B cell (primary cell): Measurements from ENCODE around the gene ERC2. TPM values are rescaled to one million over a fixed set of nuclear protein-coding genes. Genes with fewer than 3 reads are reported as not detected.
"Not testable (repeated sequence)": the region's sequence is repeated elsewhere in the genome, so short reads cannot be mapped to it uniquely, and the experiment has no call there.

Source experiments
- ATAC-seq: fragments of 200-7000 bp; cut with Tn5 transposase; one replicate; pipeline ENCODE4 v1.10.0; 2021; ENCODE audit warnings: low read depth, mild to moderate bottlenecking, moderate number of reproducible peaks, moderate library complexity
- CTCF ChIA-PET: fragments of 350-600 bp; sonication (Branson Sonifier 250); formaldehyde crosslinking; loops from one replicate; lab custom pipeline; 2021; ENCODE audit warnings: antibody characterized with exemption, inconsistent platforms; lab: Charles Lee
- POLR2A ChIA-PET: fragments of 350-600 bp; sonication (Branson Sonifier 250); formaldehyde crosslinking; loops from one replicate; lab custom pipeline; 2021; ENCODE audit warnings: antibody characterized with exemption; lab: Charles Lee
- DNase-seq: peaks from one replicate; pipeline ENCODE4 v3.0.0; 2013
- H2AFZ ChIP-seq: 2 replicates; pipeline ENCODE4 v1.6.1; 2012; ENCODE audit warnings: mild to moderate bottlenecking, low read depth, low read length; ENCODE audit not compliant: insufficient read depth, poor library complexity, severe bottlenecking
- H3K27ac ChIP-seq, 2 donors: 1 replicate in 1 of 2; 2 replicates in 1 of 2; pipeline ENCODE4 v1.5.1; 2012 to 2013; ENCODE audit warnings: low read length in 2 of 2, mild to moderate bottlenecking in 2 of 2, moderate library complexity in 1 of 2
- H3K27me3 ChIP-seq, 4 experiments: fragments of 200-600 bp in 1 of 4; sonication (generic) in 1 of 4; replicated peaks in 1 of 4; 1 replicate in 2 of 4; 2 replicates in 2 of 4; pipeline versions ENCODE4 v1.6.1 to v1.7.0; 2013 to 2016; ENCODE audit warnings: low read length in 3 of 4, mild to moderate bottlenecking in 2 of 4, mixed read lengths in 1 of 4, moderate library complexity in 1 of 4; ENCODE audit not compliant: insufficient read depth in 4 of 4, control insufficient read depth in 3 of 4; ENCODE audit errors: control extremely low read depth in 1 of 4
- H3K36me3 ChIP-seq, 2 experiments: replicated peaks in 1 of 2; 1 replicate in 1 of 2; 2 replicates in 1 of 2; pipeline versions ENCODE4 v1.6.1 to v1.7.1; 2013; ENCODE audit warnings: low read length in 1 of 2; ENCODE audit not compliant: insufficient read depth in 2 of 2, control insufficient read depth in 1 of 2; ENCODE audit errors: control extremely low read depth in 1 of 2, extremely low read depth in 1 of 2
- H3K4me1 ChIP-seq, 2 donors: fragments of 200-600 bp in 1 of 2; sonication (generic) in 1 of 2; 1 replicate in 1 of 2; 2 replicates in 1 of 2; pipeline versions ENCODE4 v1.5.1 to v1.6.1; 2013 to 2017; ENCODE audit warnings: low read length in 2 of 2; ENCODE audit not compliant: control insufficient read depth in 2 of 2, insufficient read depth in 2 of 2
- H3K4me2 ChIP-seq: replicated peaks from 2 replicates; pipeline ENCODE3; 2012; ENCODE audit warnings: mild to moderate bottlenecking, low read depth, low read length; ENCODE audit not compliant: poor library complexity, severe bottlenecking
- H3K4me3 ChIP-seq, 5 experiments: fragments of 200-600 bp in 1 of 5; sonication (generic) in 1 of 5; 1 replicate in 3 of 5; 2 replicates in 2 of 5; pipeline versions ENCODE4 v1.5.1 to v1.7.0; 2011 to 2016; ENCODE audit warnings: low read length in 4 of 5, mild to moderate bottlenecking in 4 of 5, low read depth in 2 of 5, control low read depth in 1 of 5, moderate library complexity in 1 of 5; ENCODE audit not compliant: insufficient read depth in 1 of 5; ENCODE audit errors: control extremely low read depth in 1 of 5, extremely low read depth in 1 of 5
- H3K79me2 ChIP-seq: fragments of 200-600 bp; sonication (generic); one replicate; pipeline ENCODE4 v1.6.0; 2016; ENCODE audit warnings: low read length; ENCODE audit not compliant: control insufficient read depth, insufficient read depth
- H3K9ac ChIP-seq: fragments of 200-600 bp; sonication (generic); 2 replicates; pipeline ENCODE4 v1.6.1; 2017; ENCODE audit warnings: mild to moderate bottlenecking, low read length, moderate library complexity
- H3K9me3 ChIP-seq, 3 donors: one replicate each; pipeline versions ENCODE4 v1.6.1 to v1.7.1; 2013; ENCODE audit warnings: low read length in 2 of 3; ENCODE audit not compliant: control insufficient read depth in 2 of 3, insufficient read depth in 1 of 3; ENCODE audit errors: control extremely low read depth in 1 of 3
- H4K20me1 ChIP-seq: 2 replicates; pipeline ENCODE4 v1.6.0; 2012; ENCODE audit warnings: mild to moderate bottlenecking, low read length; ENCODE audit not compliant: insufficient read depth, control insufficient read depth, poor library complexity, severe bottlenecking
- H3K27ac Mint-ChIP-seq: one replicate; pipeline ENCODE4 v1.8.0; 2021; ENCODE audit warnings: mixed read lengths
- H3K27me3 Mint-ChIP-seq: one replicate; pipeline ENCODE4 v1.8.0; 2021; ENCODE audit warnings: mixed read lengths
- H3K4me1 Mint-ChIP-seq: one replicate; pipeline ENCODE4 v1.8.0; 2021; ENCODE audit warnings: mixed read lengths
- H3K4me3 Mint-ChIP-seq: one replicate; pipeline ENCODE4 v1.8.0; 2021; ENCODE audit warnings: mixed read lengths
- H3K9me3 Mint-ChIP-seq: one replicate; pipeline ENCODE4 v1.8.0; 2022; ENCODE audit warnings: mixed read lengths; ENCODE audit not compliant: insufficient read depth
- EZH2 ChIP-seq: IDR thresholded peaks from 2 replicates; pipeline ENCODE4 v1.6.1; 2012; ENCODE audit warnings: borderline replicate concordance, low read depth, mild to moderate bottlenecking, moderate library complexity, low read length; ENCODE audit not compliant: insufficient read depth, poor library complexity, severe bottlenecking
- WGBS: methylation state at CpG from one replicate; pipeline ENCODE4 v1.1.5; 2013; ENCODE audit warnings: missing lambda C conversion rate; ENCODE audit not compliant: insufficient coverage; 5-methylcytosine and 5-hydroxymethylcytosine counted together
- intact Hi-C: fragments of 100-400 bp; cut with micrococcal nuclease; formaldehyde crosslinking; loops from one replicate; pipeline ENCODE4 v1.10.0; 2022
- polyA minus RNA-seq: library from RNA; depleted of rRNA, polyadenylated mRNA; stranded (reverse); fragments of >200 nt; gene quantifications from 2 replicates; pipeline ENCODE4 v1.2.3, GENCODE V29; 2012
- polyA plus RNA-seq: library from polyadenylated mRNA; depleted of rRNA; stranded (reverse); fragments of >200 nt; gene quantifications from 2 replicates; pipeline ENCODE4 v1.2.3, GENCODE V29; 2012
- total RNA-seq, 2 donors: library from RNA; stranded (reverse); fragments of 120-200 nt in 1 of 2; gene quantifications; 1 replicate in 1 of 2; 2 replicates in 1 of 2; pipeline versions ENCODE4 v1.2.3 to v1.2.4, GENCODE V29; 2013 to 2022
- TF ChIP-seq, protein P1 (sequence below): fragments of 200-600 bp; IDR thresholded peaks from one replicate; pipeline ENCODE4 v1.8.0; 2022; ENCODE audit warnings: antibody characterized with exemption, mild to moderate bottlenecking

The ERC2 gene
- total RNA-seq = not detected in 2 replicates
- 0.12 TPM for total RNA-seq (2013)
- polyA plus RNA-seq = not detected in 2 replicates
- 0.71 TPM in 1 of 2 replicates, not detected in the other for polyA minus RNA-seq

DNA sequence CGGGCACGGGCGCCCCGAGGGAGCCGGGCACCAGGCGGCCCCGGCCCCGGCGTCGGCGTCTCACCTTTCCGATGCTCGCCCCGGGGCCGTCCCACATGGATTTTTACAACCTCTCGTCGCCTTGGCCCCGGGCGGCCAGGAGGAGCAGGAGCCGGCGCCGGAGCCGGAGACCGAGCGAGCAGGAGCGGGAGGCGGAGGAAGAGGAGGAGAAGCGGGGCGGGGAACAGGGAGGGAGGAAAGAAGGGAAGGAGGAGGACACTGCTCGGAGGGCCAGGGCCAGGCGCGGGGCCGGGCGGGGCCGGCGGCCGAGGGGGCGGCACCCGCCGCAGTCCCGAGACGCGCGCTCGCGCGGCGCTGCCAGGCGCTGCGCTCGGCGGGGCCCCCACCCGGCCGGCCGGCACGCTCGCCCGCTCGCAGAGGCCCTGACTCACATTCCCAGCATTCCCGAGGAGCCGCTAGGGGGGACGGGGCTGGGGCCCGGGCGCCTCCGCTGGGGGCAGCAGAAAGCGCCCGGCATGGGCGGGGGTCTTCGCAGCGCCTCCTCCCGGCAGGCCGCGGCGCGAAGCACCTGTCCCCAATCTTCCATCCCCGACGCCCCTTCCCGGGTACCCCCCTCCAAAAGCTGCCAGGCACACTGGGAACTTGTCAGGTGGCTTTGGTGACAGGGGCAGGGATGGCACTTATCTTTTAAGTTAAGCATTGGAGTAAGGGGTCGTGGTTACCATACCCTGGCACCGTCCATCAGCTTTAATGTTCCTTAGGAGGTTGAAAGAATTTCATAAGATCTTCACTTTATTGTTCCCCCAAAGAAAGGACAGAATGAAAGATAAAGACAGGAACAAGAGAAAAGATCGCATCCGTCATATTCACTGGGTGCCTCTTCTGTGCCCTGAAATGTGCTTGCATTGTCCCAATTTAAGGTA, at the start of gene ERC2:
Gene ERC2 (minus strand): TSS at position 284 of the 923 bp plus-strand sequence.
- Mint-ChIP-seq H3K4me1 (peaks cover 10% of the 10 kb centered on the region), H3K4me3 (peak within 1 kb of the TSS; percentile 70), H3K9me3 (no peaks in the 10 kb centered on the region), H3K27ac (no peak within 1 kb of the TSS), H3K27me3 (peaks cover 63% of the 10 kb centered on the region)
- Histone ChIP-seq H3K4me3 (peak within 1 kb of the TSS in 1 of 5 experiments; percentile 10), H3K79me2 (no peaks in the 10 kb centered on the region), H3K27ac (no peak within 1 kb of the TSS), H2AFZ (no peak within 1 kb of the TSS), H3K4me1 (peaks cover 0 to 3% of the 10 kb centered on the region in 2 donors), H4K20me1 (no peaks in the 10 kb centered on the region), H3K27me3 (peaks cover 0 to 46% (median 30%) of the 10 kb centered on the region in 4 experiments), H3K36me3 (no peaks in the 10 kb centered on the region), H3K9ac (no peak within 1 kb of the TSS), H3K9me3 (no peaks in the 10 kb centered on the region), H3K4me2 (peak within 1 kb of the TSS; percentile 51)
- intact Hi-C loops = no loop called here
- TF ChIP-seq EZH2 = no peak
- TF ChIP-seq, protein P1, sequence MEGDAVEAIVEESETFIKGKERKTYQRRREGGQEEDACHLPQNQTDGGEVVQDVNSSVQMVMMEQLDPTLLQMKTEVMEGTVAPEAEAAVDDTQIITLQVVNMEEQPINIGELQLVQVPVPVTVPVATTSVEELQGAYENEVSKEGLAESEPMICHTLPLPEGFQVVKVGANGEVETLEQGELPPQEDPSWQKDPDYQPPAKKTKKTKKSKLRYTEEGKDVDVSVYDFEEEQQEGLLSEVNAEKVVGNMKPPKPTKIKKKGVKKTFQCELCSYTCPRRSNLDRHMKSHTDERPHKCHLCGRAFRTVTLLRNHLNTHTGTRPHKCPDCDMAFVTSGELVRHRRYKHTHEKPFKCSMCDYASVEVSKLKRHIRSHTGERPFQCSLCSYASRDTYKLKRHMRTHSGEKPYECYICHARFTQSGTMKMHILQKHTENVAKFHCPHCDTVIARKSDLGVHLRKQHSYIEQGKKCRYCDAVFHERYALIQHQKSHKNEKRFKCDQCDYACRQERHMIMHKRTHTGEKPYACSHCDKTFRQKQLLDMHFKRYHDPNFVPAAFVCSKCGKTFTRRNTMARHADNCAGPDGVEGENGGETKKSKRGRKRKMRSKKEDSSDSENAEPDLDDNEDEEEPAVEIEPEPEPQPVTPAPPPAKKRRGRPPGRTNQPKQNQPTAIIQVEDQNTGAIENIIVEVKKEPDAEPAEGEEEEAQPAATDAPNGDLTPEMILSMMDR = no peak
- DNase-seq = no peak
- CTCF ChIA-PET = no interaction called here
- POLR2A ChIA-PET = no interaction called here
- WGBS = 8% methylated on average over 70 of the region's 82 CpGs
- no peak for ATAC-seq

DNA sequence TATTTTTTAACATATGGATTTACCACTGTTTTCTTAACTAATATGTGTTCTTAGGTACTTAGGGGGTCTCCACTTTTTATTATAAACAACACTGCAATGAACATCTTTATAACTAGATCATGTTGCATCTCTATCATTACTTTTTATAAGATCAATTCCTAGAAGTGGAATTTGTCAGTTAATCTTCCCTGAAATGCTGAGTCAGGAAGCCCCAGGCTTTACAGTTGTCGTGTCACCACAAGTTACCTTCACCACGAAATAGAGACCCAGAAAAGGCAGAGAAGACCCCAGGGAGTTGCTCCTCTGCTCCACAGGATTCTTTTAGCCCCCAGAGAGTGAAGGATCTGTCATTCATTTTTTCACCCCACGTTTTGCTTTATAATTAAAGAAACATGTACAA, 34.5 kb upstream of the ERC2 start:
- TF ChIP-seq EZH2 = no peak
- TF ChIP-seq, protein P1 = no peak
- intact Hi-C loops = no loop called here
- Histone ChIP-seq H3K27ac (no peak overlapping the region), H2AFZ (no peak overlapping the region), H3K79me2 (no peaks in the 10 kb centered on the region), H3K4me3 (no peak overlapping the region), H3K4me1 (no peaks in the 10 kb centered on the region), H3K9ac (no peak overlapping the region), H4K20me1 (no peaks in the 10 kb centered on the region), H3K27me3 (peaks cover 0 to 5% (median under 1%) of the 10 kb centered on the region in 4 experiments), H3K4me2 (no peak overlapping the region), H3K36me3 (no peaks in the 10 kb centered on the region), H3K9me3 (no peaks in the 10 kb centered on the region)
- ChIA-PET POLR2A (no interaction called here), CTCF (no interaction called here)
- no CpG with 5 or more reads among the region's 3 CpGs for WGBS
- DNase-seq (no peak), ATAC-seq (no peak)
- Mint-ChIP-seq H3K27ac (no peak overlapping the region), H3K4me1 (no peaks in the 10 kb centered on the region), H3K9me3 (no peaks in the 10 kb centered on the region), H3K27me3 (peaks cover 40% of the 10 kb centered on the region), H3K4me3 (no peak overlapping the region)

DNA sequence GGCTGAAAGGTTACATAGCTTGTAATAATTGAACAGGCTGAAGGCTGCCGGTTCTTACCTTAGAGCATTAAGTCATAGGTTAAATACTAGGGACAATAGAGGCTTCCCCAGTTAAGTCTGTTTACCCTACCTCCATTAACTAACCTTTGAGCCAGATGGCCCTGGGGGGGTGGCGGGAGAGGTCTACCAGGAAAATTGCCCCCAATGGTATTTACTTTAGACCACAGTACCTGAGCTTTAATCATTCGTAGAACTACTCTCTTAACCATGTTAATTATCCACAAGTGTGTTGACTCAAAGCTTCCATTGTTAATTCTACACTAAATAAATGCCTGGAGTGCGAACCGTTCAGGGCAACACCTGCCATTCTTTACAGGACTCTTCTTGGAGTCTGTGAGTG, 28.1 kb upstream of the ERC2 start:
- H3K9me3 Mint-ChIP-seq, H3K4me2 ChIP-seq, H3K4me3 Mint-ChIP-seq, H3K9ac ChIP-seq, H2AFZ ChIP-seq, DNase-seq, H3K9me3 ChIP-seq, H3K4me1 ChIP-seq, H3K27ac Mint-ChIP-seq, intact Hi-C loops, ATAC-seq, H3K27ac ChIP-seq, H3K4me3 ChIP-seq, H3K79me2 ChIP-seq, H4K20me1 ChIP-seq, H3K27me3 ChIP-seq, H3K36me3 ChIP-seq, POLR2A ChIA-PET, H3K4me1 Mint-ChIP-seq: not testable (repeated sequence)
- peaks cover 21% of the 10 kb centered on the region for H3K27me3 Mint-ChIP-seq
- WGBS = 82% methylated on average over 2 of the region's 5 CpGs
- CTCF ChIA-PET = interaction anchor here (0.9 kb wide), 1 partner anchor 25 kb away, joined by 3 read pairs; no protein-coding TSS in a partner anchor
